ENCODE results near the gene B4GALNT3.

DNA sequence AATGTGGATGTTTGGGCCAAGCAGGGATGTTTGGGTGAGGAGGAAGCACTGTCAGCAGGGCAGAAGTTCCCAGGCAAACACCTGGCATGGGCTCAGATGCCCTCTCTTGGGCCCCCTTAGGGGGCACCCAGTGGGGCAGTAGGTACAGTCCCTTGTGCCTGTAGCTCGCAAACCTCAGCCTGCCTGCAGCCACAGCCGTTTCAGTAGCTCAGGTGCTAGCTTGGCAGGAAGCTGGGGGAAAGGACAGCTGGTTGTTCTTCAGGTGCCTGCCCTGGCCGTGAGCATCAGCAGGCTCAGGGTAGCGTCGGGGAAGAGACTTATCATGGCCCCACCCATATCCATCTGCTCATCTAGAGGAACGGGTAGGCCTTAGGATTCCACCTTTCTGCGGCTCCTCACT, 67.5 kb downstream of the B4GALNT3 start:
- TF ChIP-seq, protein P1, sequence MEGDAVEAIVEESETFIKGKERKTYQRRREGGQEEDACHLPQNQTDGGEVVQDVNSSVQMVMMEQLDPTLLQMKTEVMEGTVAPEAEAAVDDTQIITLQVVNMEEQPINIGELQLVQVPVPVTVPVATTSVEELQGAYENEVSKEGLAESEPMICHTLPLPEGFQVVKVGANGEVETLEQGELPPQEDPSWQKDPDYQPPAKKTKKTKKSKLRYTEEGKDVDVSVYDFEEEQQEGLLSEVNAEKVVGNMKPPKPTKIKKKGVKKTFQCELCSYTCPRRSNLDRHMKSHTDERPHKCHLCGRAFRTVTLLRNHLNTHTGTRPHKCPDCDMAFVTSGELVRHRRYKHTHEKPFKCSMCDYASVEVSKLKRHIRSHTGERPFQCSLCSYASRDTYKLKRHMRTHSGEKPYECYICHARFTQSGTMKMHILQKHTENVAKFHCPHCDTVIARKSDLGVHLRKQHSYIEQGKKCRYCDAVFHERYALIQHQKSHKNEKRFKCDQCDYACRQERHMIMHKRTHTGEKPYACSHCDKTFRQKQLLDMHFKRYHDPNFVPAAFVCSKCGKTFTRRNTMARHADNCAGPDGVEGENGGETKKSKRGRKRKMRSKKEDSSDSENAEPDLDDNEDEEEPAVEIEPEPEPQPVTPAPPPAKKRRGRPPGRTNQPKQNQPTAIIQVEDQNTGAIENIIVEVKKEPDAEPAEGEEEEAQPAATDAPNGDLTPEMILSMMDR (IDR thresholded peaks at IDR 0.05): no peak
- TF ChIP-seq POLR2A (IDR thresholded peaks at IDR 0.05): no peak
